HG02840 (cell line): ENCODE measurements around the gene SLC23A3.

ENCODE experiments used
- ATAC-seq: cut with Tn5 transposase; IDR thresholded peaks from one replicate; pipeline ENCODE4 v1.9.1; 2021; ENCODE audit warnings: mild to moderate bottlenecking, moderate library complexity, moderate number of reproducible peaks; ENCODE audit not compliant: unreplicated experiment, low FRiP score

The SLC23A3 gene, protein sequence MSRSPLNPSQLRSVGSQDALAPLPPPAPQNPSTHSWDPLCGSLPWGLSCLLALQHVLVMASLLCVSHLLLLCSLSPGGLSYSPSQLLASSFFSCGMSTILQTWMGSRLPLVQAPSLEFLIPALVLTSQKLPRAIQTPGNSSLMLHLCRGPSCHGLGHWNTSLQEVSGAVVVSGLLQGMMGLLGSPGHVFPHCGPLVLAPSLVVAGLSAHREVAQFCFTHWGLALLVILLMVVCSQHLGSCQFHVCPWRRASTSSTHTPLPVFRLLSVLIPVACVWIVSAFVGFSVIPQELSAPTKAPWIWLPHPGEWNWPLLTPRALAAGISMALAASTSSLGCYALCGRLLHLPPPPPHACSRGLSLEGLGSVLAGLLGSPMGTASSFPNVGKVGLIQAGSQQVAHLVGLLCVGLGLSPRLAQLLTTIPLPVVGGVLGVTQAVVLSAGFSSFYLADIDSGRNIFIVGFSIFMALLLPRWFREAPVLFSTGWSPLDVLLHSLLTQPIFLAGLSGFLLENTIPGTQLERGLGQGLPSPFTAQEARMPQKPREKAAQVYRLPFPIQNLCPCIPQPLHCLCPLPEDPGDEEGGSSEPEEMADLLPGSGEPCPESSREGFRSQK

GRCh38 chr2:219169930-219170654 lies at the start of gene SLC23A3:
TSS of gene SLC23A3 (minus strand) at chr2:219170029. CDS start at chr2:219169984, 45 bp downstream.
- no peak for ATAC-seq

DNA sequence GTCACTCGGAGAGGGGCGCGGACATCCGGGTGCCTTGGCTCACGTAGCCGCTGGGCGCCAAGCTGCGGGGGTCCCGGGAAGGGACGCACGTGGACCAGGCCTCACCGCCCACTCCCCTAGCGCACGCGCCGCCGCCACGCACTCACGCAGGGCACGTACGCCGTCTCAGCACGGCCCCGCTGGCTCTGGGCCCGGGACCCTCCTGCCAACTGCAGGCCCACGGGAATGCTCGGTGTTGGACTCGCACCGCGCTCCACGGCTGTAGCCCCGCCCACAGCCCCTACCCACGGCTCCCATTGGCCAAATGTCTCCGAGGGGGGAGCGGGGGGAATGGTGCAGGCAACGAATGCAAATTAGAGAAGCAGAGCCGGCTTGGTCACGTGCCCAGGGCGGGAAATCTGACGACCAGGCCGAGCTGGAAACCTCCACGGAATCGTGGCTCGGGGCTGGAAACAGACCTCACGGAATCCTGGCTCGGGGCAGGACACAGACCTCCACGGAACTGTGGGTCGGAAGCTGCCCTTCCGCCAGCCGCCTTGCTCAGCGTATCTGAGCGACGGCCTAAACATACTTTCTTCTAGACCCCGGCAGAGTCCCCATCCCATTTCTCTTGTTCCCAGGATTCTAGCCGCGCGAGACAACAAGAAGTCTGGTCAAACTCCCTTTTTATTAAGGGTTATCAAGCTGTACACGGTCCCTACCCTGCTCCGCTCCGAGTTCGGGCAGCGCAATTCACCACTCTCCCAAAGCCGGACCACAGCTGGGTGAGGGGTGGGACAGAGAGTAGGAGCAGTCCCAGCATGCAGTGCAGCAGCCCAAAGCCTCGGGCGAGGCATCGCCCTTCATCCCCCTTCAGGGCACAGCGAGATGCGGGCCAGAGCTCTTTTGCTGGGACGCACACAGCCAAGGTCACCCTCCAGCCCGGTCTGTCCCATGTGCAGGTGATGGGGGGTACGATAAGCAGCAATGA lies 49.2 kb upstream of the SLC23A3 start, which contains the start of gene ABCB6:
TSS of gene ABCB6 (minus strand) at position 227 of the 970 bp plus-strand sequence. CDS start 285 bp downstream, outside the sequence.
- ATAC-seq = peak; percentile 75

- peak; percentile 23 for ATAC-seq
Observed at GRCh38 chr2:219218217-219218731, 48.4 kb upstream of the SLC23A3 start.

DNA sequence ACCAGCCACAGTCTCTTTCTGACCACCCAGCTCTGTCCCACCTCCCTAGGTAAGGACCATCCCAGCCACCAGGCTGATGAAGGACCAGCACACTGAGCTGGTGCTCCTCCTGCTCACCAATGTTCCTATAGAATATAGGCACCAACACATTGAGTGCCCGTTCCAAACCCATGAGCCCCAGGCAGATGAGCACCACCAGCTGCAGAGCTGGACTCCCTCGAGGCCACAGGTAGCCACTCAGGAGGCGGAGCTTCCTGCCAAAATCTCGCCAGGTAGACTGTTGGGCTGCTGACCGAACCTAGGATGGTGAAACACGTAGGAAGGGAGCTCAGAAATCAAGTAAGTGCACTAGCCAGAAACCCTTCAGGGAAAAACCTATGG lies 46.7 kb upstream of the SLC23A3 start:
- no peak for ATAC-seq

DNA sequence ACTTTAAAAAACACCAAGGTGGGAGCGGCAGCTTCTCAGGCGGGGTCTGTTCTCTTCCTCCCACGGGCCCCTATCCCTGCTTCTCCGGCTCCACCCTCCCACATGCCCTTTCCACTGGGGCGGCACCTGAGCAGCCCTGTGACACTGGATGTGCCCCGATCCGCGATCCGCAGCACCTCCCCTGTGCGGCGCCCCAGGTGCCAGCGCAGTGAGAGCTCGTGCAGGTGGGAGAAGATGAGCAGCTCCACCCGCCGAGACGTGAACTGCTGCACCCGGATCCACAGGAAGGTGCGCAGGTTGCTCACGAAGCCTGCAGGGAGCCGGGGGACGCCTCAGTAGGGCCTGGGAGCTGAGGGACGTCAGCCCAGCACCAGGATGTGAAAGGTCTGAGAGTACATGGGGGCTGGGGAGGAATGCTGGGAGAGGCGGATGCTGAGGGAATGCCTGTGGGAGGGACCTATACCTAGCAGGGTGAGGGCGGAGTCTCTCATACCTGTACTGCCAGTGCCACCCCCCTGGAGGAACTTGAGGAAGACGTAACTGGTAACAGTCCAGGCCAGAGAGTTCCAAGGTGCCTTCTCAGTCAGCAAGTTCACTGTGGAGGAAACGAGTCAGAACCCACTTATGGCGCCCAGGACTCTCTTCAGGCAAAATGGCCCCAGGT lies 46.2 kb upstream of the SLC23A3 start:
- ATAC-seq = no peak

DNA sequence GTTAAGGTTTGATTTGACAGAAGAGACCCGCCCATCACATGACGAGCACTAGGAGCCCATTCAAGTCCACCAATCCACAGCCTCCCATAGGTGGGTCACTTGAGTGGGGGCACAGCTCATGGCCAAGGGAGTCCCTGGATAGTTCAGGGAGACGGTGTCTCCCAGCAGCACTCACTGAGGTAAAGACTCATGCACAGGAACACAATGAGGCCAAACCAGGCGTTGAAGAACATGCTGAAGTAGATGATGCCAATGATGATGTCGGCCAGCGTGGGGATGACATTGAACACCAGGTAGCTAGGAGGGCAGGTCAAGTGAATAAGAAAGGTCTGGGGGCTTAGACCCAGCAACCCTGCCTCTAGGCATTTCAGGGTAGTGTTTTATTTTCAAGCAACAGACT lies 45.0 kb upstream of the SLC23A3 start:
- no peak for ATAC-seq

DNA sequence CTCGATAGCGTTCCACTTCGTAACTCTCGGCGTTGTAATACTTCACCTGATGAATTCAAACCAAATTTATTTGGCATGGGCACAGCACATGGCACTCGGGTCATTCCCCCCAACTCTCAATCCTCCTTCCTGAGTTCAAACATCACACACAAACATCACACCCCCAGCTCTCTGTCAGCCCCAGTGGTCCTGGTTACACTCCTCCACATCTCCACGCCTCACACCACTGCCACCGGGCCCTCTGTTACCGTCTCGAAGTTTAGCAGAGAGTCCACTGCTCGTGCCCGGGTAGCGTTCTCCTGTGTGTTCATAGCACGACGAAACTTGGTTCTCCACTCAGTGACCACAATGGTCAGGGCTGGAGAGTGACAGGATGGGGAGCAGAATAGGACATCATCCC lies 44.3 kb upstream of the SLC23A3 start:
- ATAC-seq = no peak

GRCh38 chr2:219213486-219214071 lies 43.8 kb upstream of the SLC23A3 start:
- ATAC-seq = no peak

DNA sequence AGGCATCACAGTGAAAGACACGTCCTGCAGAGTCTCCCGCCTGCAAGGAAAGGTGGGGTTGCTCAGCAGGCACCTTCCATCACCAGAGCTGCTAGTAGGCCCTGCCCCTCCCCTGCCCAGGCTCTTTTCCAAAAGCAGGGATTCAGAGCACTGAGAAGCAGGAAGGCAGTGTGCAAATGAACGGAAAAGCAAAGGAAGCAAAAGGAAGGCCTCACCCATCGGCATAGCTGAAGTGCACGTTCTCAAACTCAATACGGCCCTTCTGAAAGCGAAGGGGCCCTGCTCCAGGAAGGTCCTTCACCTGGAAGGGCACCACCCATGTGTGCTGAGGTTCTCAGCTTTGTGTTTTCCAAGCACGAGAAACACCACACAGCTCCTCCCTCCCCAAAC lies 43.2 kb upstream of the SLC23A3 start:
- no peak for ATAC-seq

DNA sequence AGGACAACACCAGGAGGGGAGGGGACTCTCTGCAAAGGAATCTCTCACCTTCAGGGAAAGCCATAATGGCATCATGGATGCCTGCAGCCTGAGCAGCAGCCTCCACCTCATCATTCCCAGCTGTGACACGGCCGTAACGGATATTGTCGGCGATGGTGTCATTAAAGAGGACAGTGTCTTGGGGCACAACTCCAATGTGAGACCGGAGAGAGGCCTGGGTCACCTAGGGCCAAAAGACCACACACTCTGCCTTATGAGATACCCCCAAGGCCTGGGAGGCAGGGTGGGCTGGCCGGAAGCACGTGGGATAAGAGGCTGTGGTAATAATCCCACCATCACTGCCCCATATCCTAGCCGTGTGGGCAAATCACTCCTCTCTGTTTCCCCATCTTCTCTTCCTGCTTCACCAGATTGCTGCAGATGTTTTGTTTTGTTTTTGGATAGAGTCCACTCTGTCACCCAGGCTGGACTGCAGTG lies 41.1 kb upstream of the SLC23A3 start:
- ATAC-seq = no peak

DNA sequence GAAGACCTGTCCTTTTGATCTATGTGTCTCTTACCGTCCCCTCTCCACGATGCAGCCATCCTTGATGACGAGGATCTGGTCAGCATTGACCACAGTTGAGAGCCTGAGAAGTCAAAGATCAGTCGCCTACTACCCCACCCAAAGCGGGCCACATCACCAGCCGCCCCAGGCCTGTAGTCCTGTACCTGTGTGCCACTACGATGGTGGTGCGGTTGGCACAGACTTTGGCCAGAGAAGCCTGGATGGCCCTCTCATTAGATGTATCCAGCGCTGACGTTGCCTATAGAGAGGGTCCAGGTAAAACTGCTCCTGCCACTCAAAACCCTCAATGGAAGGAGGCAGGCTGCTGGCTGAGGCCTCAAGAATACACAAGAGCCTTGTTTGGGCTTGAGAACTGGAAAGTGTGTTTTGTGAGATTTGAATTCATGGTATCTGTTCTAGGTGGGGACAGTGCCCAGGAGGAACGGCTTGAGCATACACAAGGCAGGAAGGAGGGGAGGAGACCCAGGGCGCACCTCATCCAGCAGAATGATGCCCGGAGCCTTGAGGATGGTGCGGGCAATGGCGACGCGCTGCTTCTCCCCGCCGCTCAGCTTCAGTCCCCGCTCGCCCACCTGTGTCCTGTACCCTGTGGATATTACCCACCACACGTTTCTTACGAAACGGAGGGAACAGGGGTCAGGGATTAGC lies 40.5 kb upstream of the SLC23A3 start:
- no peak for ATAC-seq

- no peak for ATAC-seq
Observed at GRCh38 chr2:219209236-219210195, 39.7 kb upstream of the SLC23A3 start.

GRCh38 chr2:219207884-219208740 lies 38.3 kb upstream of the SLC23A3 start:
- ATAC-seq = no peak

GRCh38 chr2:219207134-219207883 lies 37.5 kb upstream of the SLC23A3 start:
- no peak for ATAC-seq

DNA sequence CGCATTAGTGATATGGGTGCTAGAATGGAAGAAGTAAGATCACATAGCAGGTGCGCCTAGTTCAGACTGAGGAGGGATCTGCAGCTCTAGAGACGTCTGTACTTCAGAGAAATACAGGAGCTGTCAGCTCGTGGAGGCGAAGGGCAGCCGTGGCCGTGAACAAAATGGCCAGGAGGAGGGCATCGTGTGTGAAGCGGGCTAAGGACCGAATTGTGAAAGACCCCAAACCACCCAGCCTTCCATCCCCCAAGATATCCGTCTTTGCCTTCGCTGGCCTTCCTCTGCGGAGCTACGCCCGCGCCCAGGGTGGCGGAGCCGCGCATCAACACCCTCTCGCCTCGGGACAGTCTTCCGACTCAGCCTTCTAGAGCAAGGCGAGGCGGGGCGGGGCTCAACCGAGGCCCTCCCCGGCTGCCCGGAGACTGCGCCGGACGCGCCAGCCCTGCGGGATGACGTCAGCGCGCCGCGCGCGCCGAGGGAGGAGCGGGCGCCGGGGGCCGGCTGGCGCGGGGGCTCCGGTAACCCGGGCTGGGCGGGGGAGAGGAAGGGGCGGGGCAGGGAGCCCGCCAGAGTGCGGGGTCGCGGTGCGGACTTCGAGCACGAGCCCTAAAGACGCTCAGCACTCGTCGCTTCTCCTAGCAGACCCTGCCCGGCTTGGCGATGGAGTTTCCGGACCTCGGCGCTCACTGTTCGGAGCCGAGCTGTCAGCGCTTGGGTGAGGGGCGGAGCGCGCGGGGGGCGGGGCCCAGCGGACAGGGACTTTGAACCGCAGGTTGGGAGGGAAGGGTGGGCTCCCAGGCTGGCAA lies 36.7 kb upstream of the SLC23A3 start, which contains the start of gene ZFAND2B:
TSS of gene ZFAND2B (plus strand) at position 455 of the 806 bp plus-strand sequence. CDS start at position 661, 206 bp downstream.
- ATAC-seq = peak; percentile 93
